ENCODE results near the gene SLC25A30.

The SLC25A30 gene

DNA sequence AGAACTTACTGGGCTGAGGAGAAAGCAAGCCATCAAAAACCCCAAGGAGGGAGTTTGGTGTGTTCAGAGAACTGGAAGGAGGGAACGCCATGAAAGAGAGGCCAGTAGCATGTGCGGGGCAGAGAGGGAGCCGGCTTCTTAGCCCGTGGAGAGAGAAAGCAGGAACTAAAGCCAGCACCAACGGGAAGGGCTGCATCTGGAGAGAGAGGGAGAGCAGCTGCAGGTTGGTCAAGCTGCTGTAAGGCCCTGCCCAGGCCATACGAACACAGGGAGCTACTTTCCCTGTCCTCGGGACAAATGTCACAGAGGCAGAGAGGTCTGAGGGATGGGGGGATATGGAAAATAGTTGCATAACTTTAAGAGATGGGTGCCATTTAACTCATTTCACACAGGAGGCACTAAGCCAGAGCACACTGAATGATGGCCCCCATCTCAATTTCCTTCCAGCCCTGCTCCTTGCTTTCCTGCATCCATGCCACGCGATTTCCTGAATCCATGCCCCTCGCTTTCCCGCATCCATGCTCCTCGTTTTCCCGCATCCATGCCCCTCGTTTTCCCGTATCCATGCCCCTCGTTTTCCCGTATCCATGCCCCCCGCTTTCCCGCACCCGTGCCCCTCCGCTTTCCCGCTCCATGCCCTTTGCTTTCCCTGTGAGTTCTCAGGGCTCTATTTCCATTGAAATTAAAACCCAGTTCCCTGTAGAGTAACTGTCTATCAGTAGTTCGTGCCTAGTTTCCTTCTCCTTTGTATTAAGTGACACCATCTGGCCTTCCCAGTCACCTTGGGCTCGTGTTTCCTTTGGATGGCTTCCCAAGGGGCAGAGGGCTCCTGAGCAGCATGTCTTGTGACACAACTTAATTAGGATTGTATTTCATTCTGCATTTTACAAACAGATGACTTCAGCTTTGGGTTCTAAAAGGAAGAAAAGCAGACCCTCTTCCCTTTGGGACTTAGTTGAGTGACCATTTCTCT is 45.7 kb downstream of the SLC25A30 start:
- TF ChIP-seq FOXP2 (optimal IDR thresholded peaks at IDR 0.05; ENCODE audit: borderline replicate concordance, extremely low read depth, extremely low read length, insufficient read depth) (no peak), TAF1 (IDR thresholded peaks at IDR 0.05; ENCODE audit: borderline replicate concordance, insufficient read depth, low read length) (no peak), POLR2AphosphoS5 (IDR thresholded peaks at IDR 0.05; ENCODE audit: low read depth, low read length) (no peak), SIN3A (IDR thresholded peaks at IDR 0.05; ENCODE audit: borderline replicate concordance, insufficient read depth, low read length) (no peak)
- TF ChIP-seq, protein P1, sequence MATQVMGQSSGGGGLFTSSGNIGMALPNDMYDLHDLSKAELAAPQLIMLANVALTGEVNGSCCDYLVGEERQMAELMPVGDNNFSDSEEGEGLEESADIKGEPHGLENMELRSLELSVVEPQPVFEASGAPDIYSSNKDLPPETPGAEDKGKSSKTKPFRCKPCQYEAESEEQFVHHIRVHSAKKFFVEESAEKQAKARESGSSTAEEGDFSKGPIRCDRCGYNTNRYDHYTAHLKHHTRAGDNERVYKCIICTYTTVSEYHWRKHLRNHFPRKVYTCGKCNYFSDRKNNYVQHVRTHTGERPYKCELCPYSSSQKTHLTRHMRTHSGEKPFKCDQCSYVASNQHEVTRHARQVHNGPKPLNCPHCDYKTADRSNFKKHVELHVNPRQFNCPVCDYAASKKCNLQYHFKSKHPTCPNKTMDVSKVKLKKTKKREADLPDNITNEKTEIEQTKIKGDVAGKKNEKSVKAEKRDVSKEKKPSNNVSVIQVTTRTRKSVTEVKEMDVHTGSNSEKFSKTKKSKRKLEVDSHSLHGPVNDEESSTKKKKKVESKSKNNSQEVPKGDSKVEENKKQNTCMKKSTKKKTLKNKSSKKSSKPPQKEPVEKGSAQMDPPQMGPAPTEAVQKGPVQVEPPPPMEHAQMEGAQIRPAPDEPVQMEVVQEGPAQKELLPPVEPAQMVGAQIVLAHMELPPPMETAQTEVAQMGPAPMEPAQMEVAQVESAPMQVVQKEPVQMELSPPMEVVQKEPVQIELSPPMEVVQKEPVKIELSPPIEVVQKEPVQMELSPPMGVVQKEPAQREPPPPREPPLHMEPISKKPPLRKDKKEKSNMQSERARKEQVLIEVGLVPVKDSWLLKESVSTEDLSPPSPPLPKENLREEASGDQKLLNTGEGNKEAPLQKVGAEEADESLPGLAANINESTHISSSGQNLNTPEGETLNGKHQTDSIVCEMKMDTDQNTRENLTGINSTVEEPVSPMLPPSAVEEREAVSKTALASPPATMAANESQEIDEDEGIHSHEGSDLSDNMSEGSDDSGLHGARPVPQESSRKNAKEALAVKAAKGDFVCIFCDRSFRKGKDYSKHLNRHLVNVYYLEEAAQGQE (IDR thresholded peaks at IDR 0.05; ENCODE audit: insufficient read depth in 1 of 2, low read depth in 2 of 2, low read length in 2 of 2), result no peak

DNA sequence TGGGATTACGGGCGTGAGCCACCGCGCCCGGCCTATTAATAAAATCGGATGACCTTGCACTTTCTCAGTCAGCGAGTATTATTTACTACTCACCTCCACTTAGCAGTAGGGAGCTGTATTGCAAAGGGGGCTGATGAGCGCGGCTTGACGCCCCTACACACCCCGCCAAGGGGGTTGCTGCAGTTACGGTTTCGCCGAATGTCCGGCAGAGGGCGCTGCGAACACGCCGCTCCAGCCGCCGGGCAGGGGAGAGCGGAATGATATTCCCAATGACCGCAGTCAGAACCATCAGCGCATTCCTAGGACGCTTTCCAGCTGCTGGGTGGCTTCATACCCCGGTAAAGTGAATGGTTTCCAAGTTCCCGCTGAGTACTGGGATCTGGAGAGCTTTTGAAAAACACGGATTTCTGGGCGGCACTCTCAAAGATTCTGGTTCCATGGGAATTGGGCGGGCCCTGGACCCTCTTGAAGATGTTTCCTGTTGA is 47.2 kb downstream of the SLC25A30 start:
- TF ChIP-seq FOXP2 (optimal IDR thresholded peaks at IDR 0.05; ENCODE audit: borderline replicate concordance, extremely low read depth, extremely low read length, insufficient read depth) (peak; percentile 45), SIN3A (IDR thresholded peaks at IDR 0.05; ENCODE audit: borderline replicate concordance, insufficient read depth, low read length) (no peak)

DNA sequence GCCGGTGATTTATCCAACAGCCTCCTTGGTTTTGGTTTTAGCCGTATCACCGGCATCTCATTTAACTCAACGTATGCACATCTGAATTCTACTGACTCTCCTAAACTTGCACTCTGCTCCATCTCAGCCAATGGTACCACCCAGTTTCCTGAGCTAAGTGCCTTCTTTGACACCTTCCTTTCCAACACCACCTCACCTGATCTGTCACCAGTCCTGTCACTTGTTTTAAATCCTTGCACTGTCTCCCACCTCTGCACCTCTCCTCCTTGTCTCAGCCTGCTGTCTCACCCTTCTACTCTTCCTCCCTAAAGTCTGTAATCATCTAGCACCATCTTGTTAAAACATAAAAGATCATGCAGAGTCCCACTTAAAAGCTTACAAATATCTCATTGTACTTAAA is 49.1 kb downstream of the SLC25A30 start:
- TF ChIP-seq TAF1 (IDR thresholded peaks at IDR 0.05; ENCODE audit: borderline replicate concordance, insufficient read depth, low read length) (no peak), SIN3A (IDR thresholded peaks at IDR 0.05; ENCODE audit: borderline replicate concordance, insufficient read depth, low read length) (no peak), FOXP2 (optimal IDR thresholded peaks at IDR 0.05; ENCODE audit: borderline replicate concordance, extremely low read depth, extremely low read length, insufficient read depth) (no peak), POLR2AphosphoS5 (IDR thresholded peaks at IDR 0.05; ENCODE audit: low read depth, low read length) (no peak)
- TF ChIP-seq, protein P1 (IDR thresholded peaks at IDR 0.05; ENCODE audit: insufficient read depth in 1 of 2, low read depth in 2 of 2, low read length in 2 of 2), result no peak

DNA sequence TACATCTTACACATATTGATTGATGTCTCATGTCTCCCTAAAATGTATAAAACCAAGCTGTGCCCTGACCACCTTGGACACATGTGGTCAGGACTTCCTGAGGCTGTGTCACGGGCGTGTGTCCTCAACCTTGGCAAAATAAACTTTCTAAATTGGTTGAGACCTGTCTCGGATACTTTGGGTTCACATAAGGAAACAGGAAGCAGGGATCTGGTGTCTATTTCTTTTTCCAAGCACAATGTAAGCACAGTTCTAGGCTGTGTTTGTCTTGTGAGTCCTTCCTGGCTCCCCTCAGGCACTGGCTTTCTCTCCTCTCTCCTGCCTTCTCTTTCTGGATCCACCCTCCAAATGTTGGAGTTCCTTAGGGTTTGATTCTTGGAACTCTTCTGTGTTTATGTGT is 49.6 kb downstream of the SLC25A30 start:
- no peak for TF ChIP-seq SIN3A (IDR thresholded peaks at IDR 0.05; ENCODE audit: borderline replicate concordance, insufficient read depth, low read length)
- no peak for TF ChIP-seq TAF1 (IDR thresholded peaks at IDR 0.05; ENCODE audit: borderline replicate concordance, insufficient read depth, low read length)
- no peak for TF ChIP-seq FOXP2 (optimal IDR thresholded peaks at IDR 0.05; ENCODE audit: borderline replicate concordance, extremely low read depth, extremely low read length, insufficient read depth)
- TF ChIP-seq POLR2AphosphoS5 (IDR thresholded peaks at IDR 0.05; ENCODE audit: low read depth, low read length), result no peak
- TF ChIP-seq, protein P1 (IDR thresholded peaks at IDR 0.05; ENCODE audit: insufficient read depth in 1 of 2, low read depth in 2 of 2, low read length in 2 of 2), result no peak

DNA sequence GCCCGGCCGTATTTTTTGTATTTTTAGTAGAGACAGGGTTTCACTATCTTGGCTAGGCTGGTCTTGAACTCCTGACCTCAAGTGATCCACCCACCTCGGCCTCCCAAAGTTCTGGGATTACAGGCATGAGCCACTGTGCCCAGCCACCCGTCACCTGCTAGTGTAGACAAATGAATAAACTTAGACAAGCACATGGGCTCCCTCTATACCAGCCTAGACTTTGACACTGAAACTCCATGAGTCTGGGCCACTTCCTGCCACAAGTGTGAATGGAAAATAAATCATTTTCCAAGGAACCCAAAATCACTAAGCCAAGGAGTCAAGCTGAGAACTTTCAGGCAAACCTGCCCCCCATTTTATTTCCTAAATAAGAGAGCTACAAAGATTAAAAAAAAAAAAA is 50.2 kb downstream of the SLC25A30 start:
- TF ChIP-seq TAF1 (IDR thresholded peaks at IDR 0.05; ENCODE audit: borderline replicate concordance, insufficient read depth, low read length), result no peak
- no peak for TF ChIP-seq SIN3A (IDR thresholded peaks at IDR 0.05; ENCODE audit: borderline replicate concordance, insufficient read depth, low read length)
- no peak for TF ChIP-seq FOXP2 (optimal IDR thresholded peaks at IDR 0.05; ENCODE audit: borderline replicate concordance, extremely low read depth, extremely low read length, insufficient read depth)
- TF ChIP-seq, protein P1 (IDR thresholded peaks at IDR 0.05; ENCODE audit: insufficient read depth in 1 of 2, low read depth in 2 of 2, low read length in 2 of 2), result no peak
- TF ChIP-seq POLR2AphosphoS5 (IDR thresholded peaks at IDR 0.05; ENCODE audit: low read depth, low read length), result no peak
